ENCODE measurements around the gene SHQ1. TPM values are rescaled to one million over a fixed set of nuclear protein-coding genes. Genes with fewer than 3 reads are reported as not detected.

SHQ1 gene
- total and polyA plus RNA-seq, 9 of the 15 experiments (the other 6 are each of a cell fraction or from before 2014, with no cell fraction given) = 9.2 to 25.0 (median 14.1) TPM

DNA sequence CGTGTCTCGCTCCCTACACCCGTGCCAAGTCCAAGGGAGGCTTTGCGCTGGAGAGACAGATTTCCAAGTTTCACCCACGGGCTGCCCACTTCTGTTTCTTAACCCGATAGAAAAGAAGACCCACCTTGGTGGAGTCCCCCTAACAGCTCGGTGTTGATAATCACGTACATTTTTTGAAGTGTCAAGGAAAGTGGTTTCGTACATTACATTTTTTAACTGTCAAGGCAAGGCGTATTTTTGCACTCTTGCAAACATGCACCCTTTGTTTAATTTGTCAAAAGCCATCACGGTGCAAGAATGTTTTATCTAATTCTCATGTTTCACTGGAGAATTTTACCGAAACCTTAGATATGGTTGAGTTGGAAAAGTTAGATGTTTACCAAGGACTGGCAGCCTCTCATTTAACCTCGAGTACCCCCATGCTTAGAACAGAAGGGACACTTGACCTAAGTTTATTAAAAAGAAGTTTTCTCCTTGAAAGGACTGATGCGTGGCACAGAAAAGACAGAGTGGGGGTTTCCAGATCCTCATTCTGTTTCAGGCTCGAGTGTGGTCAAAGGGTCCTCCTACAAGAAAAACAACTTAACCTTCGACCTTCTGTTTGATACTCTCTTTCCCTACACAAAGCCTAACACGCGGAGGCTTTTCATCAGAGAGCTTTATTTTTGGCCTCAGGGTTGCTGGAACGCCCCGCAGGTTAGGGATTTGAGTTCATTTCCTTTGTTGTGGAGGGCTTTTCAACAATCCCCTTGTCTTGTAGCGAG lies 40.5 kb upstream of the SHQ1 start (continued):
- TF ChIP-seq, protein P1, sequence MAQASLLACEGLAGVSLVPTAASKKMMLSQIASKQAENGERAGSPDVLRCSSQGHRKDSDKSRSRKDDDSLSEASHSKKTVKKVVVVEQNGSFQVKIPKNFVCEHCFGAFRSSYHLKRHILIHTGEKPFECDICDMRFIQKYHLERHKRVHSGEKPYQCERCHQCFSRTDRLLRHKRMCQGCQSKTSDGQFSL (CRISPR knock-in tag; IDR thresholded peaks at IDR 0.05) = no peak
- TF ChIP-seq, protein P1 (tag; IDR thresholded peaks at IDR 0.05) = no peak
- TF ChIP-seq PTRF (tag; IDR thresholded peaks at IDR 0.05) (no peak), TEAD4 (IDR thresholded peaks at IDR 0.05; ENCODE audit: low read length) (no peak), TEAD4 (CRISPR knock-in tag; IDR thresholded peaks at IDR 0.05; ENCODE audit: borderline replicate concordance) (no peak), NCOA2 (IDR thresholded peaks at IDR 0.05; ENCODE audit: partially characterized antibody in 2 of 2) (no peak), SMARCE1 (IDR thresholded peaks at IDR 0.05) (no peak), BRF1 (IDR thresholded peaks at IDR 0.05; ENCODE audit: borderline replicate concordance, extremely low read depth, insufficient read length) (no peak), ZNF134 (CRISPR knock-in tag; conservative IDR thresholded peaks at IDR 0.05) (no peak), MCM5 (IDR thresholded peaks at IDR 0.05; ENCODE audit: low read depth) (no peak), CSDE1 (IDR thresholded peaks at IDR 0.05) (no peak), XRCC3 (IDR thresholded peaks at IDR 0.05) (no peak), ZNF766 (CRISPR knock-in tag; conservative IDR thresholded peaks at IDR 0.05) (0 out of 2 replicates have a peak, but pooled peaks have one; percentile 2), ZNF140 (CRISPR knock-in tag; IDR thresholded peaks at IDR 0.05) (no peak), HNRNPUL1 (IDR thresholded peaks at IDR 0.05; ENCODE audit: low read length) (no peak)
- TF ChIP-seq, protein P2, sequence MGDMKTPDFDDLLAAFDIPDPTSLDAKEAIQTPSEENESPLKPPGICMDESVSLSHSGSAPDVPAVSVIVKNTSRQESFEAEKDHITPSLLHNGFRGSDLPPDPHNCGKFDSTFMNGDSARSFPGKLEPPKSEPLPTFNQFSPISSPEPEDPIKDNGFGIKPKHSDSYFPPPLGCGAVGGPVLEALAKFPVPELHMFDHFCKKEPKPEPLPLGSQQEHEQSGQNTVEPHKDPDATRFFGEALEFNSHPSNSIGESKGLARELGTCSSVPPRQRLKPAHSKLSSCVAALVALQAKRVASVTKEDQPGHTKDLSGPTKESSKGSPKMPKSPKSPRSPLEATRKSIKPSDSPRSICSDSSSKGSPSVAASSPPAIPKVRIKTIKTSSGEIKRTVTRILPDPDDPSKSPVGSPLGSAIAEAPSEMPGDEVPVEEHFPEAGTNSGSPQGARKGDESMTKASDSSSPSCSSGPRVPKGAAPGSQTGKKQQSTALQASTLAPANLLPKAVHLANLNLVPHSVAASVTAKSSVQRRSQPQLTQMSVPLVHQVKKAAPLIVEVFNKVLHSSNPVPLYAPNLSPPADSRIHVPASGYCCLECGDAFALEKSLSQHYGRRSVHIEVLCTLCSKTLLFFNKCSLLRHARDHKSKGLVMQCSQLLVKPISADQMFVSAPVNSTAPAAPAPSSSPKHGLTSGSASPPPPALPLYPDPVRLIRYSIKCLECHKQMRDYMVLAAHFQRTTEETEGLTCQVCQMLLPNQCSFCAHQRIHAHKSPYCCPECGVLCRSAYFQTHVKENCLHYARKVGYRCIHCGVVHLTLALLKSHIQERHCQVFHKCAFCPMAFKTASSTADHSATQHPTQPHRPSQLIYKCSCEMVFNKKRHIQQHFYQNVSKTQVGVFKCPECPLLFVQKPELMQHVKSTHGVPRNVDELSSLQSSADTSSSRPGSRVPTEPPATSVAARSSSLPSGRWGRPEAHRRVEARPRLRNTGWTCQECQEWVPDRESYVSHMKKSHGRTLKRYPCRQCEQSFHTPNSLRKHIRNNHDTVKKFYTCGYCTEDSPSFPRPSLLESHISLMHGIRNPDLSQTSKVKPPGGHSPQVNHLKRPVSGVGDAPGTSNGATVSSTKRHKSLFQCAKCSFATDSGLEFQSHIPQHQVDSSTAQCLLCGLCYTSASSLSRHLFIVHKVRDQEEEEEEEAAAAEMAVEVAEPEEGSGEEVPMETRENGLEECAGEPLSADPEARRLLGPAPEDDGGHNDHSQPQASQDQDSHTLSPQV (IDR thresholded peaks at IDR 0.05) = no peak
